Right ventricle myocardium superior (tissue), 1 donor: ENCODE data around the gene GNAO1. TPM values are rescaled to one million over a fixed set of nuclear protein-coding genes. Genes with fewer than 3 reads are reported as not detected.

Source experiments
- ATAC-seq: fragments of 200-7000 bp; cut with Tn5 transposase; one replicate; pipeline ENCODE4 v1.9.1; 2020; ENCODE audit warnings: mild to moderate bottlenecking; ENCODE audit not compliant: poor library complexity
- DNase-seq: peaks from one replicate; pipeline ENCODE4 v3.0.0-alpha.2; 2020
- intact Hi-C: fragments of 100-400 bp; cut with DNase I; formaldehyde crosslinking; loops from one replicate; pipeline ENCODE4 v1.11.2; 2022
- long read RNA-seq: library from polyadenylated mRNA; unstranded; transcript quantifications from one replicate; pipeline ENCODE4 v2.0.0, GENCODE V29; 2021
- total RNA-seq: library from RNA; stranded (reverse); fragmentation: NEBNext Ultra II Directional; extraction: Animal tissue kit (Norgen Biotek cat#: 25700); gene quantifications from one replicate; pipeline ENCODE4 v1.2.1, GENCODE V29; 2021
- donor health status: DM: no; HTN: yes; CAD: no; lungs with severe emphysema.

Gene GNAO1
- total RNA-seq = 25.9 TPM
- long read RNA-seq, transcript GNAO1-201 (9 exons, 3,337 nt) = major isoform, 11 of 19 reads
- long read RNA-seq, partial matches to known transcripts = 7 of 19 reads
- long read RNA-seq, other reads (novel, unspliced or antisense) = 1 of 19 reads

- ATAC-seq (peak; percentile 87), DNase-seq (peak; percentile 84)
- intact Hi-C loops = loop anchor here (5.0 to 10.0 kb wide), 2 partner anchors 146 to 234 kb away; no protein-coding TSS in a partner anchor
These were observed at the start of gene GNAO1 for GRCh38 chr16:56191156-56191815. Gene GNAO1, plus strand, starts transcription at chr16:56191489. Its CDS starts 747 bp downstream, at chr16:56192236.

- intact Hi-C loops = no loop called here
- DNase-seq (no peak), ATAC-seq (no peak)
These were observed 47.6 kb upstream of the GNAO1 start for GRCh38 chr16:56143666-56144065.

GRCh38 chr16:56145369-56145768 is 45.9 kb upstream of the GNAO1 start:
- no peak for ATAC-seq
- DNase-seq = no peak

GRCh38 chr16:56151621-56152020 is 39.7 kb upstream of the GNAO1 start:
- intact Hi-C loops = no loop called here
- ATAC-seq = no peak
- no peak for DNase-seq

More at GRCh38 chr16:56145369-56145768, 45.9 kb upstream of the GNAO1 start:
- intact Hi-C loops = no loop called here

GRCh38 chr16:56161658-56162057 is 29.6 kb upstream of the GNAO1 start:
- DNase-seq (no peak), ATAC-seq (peak; percentile 55)
- intact Hi-C loops = no loop called here

- ATAC-seq = peak; percentile 96
- no peak for DNase-seq
- intact Hi-C loops = no loop called here
These were observed 28.2 kb upstream of the GNAO1 start for GRCh38 chr16:56163089-56163488.

- intact Hi-C loops = no loop called here
- DNase-seq = no peak
These were observed 27.4 kb upstream of the GNAO1 start for GRCh38 chr16:56163938-56164337.

GRCh38 chr16:56164636-56165035 is 26.7 kb upstream of the GNAO1 start:
- intact Hi-C loops = no loop called here
- no peak for DNase-seq
- no peak for ATAC-seq

More at GRCh38 chr16:56163938-56164337, 27.4 kb upstream of the GNAO1 start:
- no peak for ATAC-seq

GRCh38 chr16:56174411-56174810 is 16.9 kb upstream of the GNAO1 start:
- DNase-seq (no peak), ATAC-seq (no peak)
- intact Hi-C loops = no loop called here

GRCh38 chr16:56181401-56181800 is 9.9 kb upstream of the GNAO1 start:
- no peak for ATAC-seq

GRCh38 chr16:56183266-56183665 is 8.0 kb upstream of the GNAO1 start:
- no peak for DNase-seq
- intact Hi-C loops = no loop called here
- ATAC-seq = no peak

More at GRCh38 chr16:56181401-56181800, 9.9 kb upstream of the GNAO1 start:
- no peak for DNase-seq
- intact Hi-C loops = no loop called here

GRCh38 chr16:56190048-56190676 is 1.1 kb upstream of the GNAO1 start:
- DNase-seq (no peak), ATAC-seq (no peak)
- intact Hi-C loops = loop anchor here (5.0 to 10.0 kb wide), 2 partner anchors 145 to 233 kb away; no protein-coding TSS in a partner anchor

GRCh38 chr16:56190677-56191155 is 573 bp upstream of the GNAO1 start:
- ATAC-seq (peak; percentile 6), DNase-seq (no peak)
- intact Hi-C loops = loop anchor here (5.0 to 10.0 kb wide), 2 partner anchors 146 to 233 kb away; no protein-coding TSS in a partner anchor

- peak; percentile 43 for DNase-seq
- intact Hi-C loops = loop anchor here (5.0 to 10.0 kb wide), 2 partner anchors 147 to 235 kb away; no protein-coding TSS in a partner anchor
These were observed 746 bp downstream of the GNAO1 start for GRCh38 chr16:56191835-56192634.

GRCh38 chr16:56192635-56192945 is 1.3 kb downstream of the GNAO1 start:
- no peak for DNase-seq
- intact Hi-C loops = loop anchor here (5.0 to 10.0 kb wide), 2 partner anchors 148 to 235 kb away; no protein-coding TSS in a partner anchor
- no peak for ATAC-seq

More at GRCh38 chr16:56191835-56192634, 746 bp downstream of the GNAO1 start:
- ATAC-seq = no peak

GRCh38 chr16:56192986-56193945 is 2.0 kb downstream of the GNAO1 start:
- DNase-seq (no peak), ATAC-seq (no peak)
- intact Hi-C loops = loop anchor here (5.0 to 10.0 kb wide), 2 partner anchors 148 to 236 kb away; no protein-coding TSS in a partner anchor

GRCh38 chr16:56193951-56194726 is 2.9 kb downstream of the GNAO1 start:
- ATAC-seq = peak; percentile 81
- intact Hi-C loops = loop anchor here (5.0 to 10.0 kb wide), 2 partner anchors 149 to 237 kb away; no protein-coding TSS in a partner anchor
- DNase-seq = peak; percentile 91
